Measurements from ENCODE around the gene MDM2. TPM values are rescaled to one million over a fixed set of nuclear protein-coding genes. Genes with fewer than 3 reads are reported as not detected.

The MDM2 gene
- total RNA-seq, 2 donors from 2014 or later, result 36.1 to 95.6 TPM

DNA sequence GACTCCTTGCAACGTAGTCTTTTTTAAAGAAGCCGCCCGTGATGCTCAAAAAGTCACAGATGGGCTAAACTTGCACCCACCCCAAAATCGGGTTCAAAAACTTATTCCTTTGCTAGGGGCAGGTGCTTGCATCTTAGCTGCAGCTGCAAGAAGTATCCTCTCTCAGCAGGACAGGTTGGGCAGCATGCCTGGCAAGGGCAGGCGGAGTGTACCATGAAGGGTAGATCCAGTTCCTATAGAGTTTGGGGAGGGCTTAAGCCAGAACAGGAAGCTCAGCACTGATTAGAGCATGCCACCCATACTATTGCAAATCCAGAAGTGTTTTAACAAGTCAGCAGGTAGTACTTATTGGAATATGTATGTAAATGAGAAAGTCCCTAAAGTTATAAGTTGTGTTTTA, 76.3 kb downstream of the MDM2 start:
- intact Hi-C loops (cut with DNase I), result no loop called here
- TF ChIP-seq, protein P1, sequence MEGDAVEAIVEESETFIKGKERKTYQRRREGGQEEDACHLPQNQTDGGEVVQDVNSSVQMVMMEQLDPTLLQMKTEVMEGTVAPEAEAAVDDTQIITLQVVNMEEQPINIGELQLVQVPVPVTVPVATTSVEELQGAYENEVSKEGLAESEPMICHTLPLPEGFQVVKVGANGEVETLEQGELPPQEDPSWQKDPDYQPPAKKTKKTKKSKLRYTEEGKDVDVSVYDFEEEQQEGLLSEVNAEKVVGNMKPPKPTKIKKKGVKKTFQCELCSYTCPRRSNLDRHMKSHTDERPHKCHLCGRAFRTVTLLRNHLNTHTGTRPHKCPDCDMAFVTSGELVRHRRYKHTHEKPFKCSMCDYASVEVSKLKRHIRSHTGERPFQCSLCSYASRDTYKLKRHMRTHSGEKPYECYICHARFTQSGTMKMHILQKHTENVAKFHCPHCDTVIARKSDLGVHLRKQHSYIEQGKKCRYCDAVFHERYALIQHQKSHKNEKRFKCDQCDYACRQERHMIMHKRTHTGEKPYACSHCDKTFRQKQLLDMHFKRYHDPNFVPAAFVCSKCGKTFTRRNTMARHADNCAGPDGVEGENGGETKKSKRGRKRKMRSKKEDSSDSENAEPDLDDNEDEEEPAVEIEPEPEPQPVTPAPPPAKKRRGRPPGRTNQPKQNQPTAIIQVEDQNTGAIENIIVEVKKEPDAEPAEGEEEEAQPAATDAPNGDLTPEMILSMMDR (IDR thresholded peaks at IDR 0.05), result no peak
- TF ChIP-seq POLR2A (IDR thresholded peaks at IDR 0.05) (no peak), POLR2AphosphoS5 (IDR thresholded peaks at IDR 0.05) (no peak)
- Histone ChIP-seq H3K36me3 (no peaks in the 10 kb centered on the region), H3K4me1 (replicated peaks) (no peaks in the 10 kb centered on the region), H3K9me3 (no peaks in the 10 kb centered on the region), H3K27me3 (replicated peaks; ENCODE audit: insufficient read depth) (no peaks in the 10 kb centered on the region), H3K4me3 (no peak overlapping the region), H3K27ac (no peak overlapping the region)
- DNase-seq (ENCODE audit: low spot score), result peak; percentile 17
- 33% methylated on average over 5 of the region's 5 CpGs for WGBS

GRCh38 chr12:68885381-68885780, 77.4 kb downstream of the MDM2 start:
- no peaks in the 10 kb centered on the region for H3K4me1 ChIP-seq (replicated peaks)
- WGBS, result 93% methylated on average over 3 of the region's 3 CpGs
- intact Hi-C loops (cut with DNase I), result no loop called here
- no peak for DNase-seq (ENCODE audit: low spot score)
- no peak overlapping the region for H3K27ac ChIP-seq
- TF ChIP-seq POLR2AphosphoS5 (IDR thresholded peaks at IDR 0.05) (no peak), POLR2A (IDR thresholded peaks at IDR 0.05) (no peak)
- TF ChIP-seq, protein P1 (IDR thresholded peaks at IDR 0.05), result no peak
- no peak overlapping the region for H3K4me3 ChIP-seq
- no peaks in the 10 kb centered on the region for H3K36me3 ChIP-seq
- no peaks in the 10 kb centered on the region for H3K27me3 ChIP-seq (replicated peaks; ENCODE audit: insufficient read depth)
- H3K9me3 ChIP-seq, result no peaks in the 10 kb centered on the region

- Histone ChIP-seq H3K4me1 (replicated peaks) (no peaks in the 10 kb centered on the region), H3K36me3 (no peaks in the 10 kb centered on the region), H3K27me3 (replicated peaks; ENCODE audit: insufficient read depth) (no peaks in the 10 kb centered on the region), H3K9me3 (no peaks in the 10 kb centered on the region), H3K27ac (no peak overlapping the region), H3K4me3 (no peak overlapping the region)
- 64% methylated on average over 5 of the region's 5 CpGs for WGBS
- intact Hi-C loops (cut with DNase I), result no loop called here
- DNase-seq (ENCODE audit: low spot score), result no peak
- TF ChIP-seq, protein P1 (IDR thresholded peaks at IDR 0.05), result no peak
- no peak for TF ChIP-seq POLR2AphosphoS5 (IDR thresholded peaks at IDR 0.05)
- no peak for TF ChIP-seq POLR2A (IDR thresholded peaks at IDR 0.05)
Observed at GRCh38 chr12:68886636-68887572, 78.9 kb downstream of the MDM2 start.

DNA sequence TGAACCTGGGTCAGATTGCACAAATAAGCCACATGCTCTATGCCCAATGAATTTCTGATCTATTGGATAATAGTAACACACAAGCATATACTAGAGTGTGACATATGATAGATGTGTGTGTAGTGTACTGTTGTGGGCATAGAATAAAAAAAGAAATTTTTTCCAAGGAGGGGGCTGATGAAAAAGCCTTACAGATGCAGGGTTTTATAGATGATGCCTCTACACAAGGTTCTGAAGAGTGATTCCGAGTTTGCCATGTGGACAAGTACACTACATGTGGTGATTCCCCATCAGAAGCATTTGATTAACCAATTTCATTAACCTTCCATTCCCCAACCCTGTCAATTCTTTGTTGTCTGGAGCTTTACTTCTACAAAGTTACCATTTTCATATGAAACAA, 79.7 kb downstream of the MDM2 start:
- no peak overlapping the region for H3K4me3 ChIP-seq
- no peak for DNase-seq (ENCODE audit: low spot score)
- 97% methylated on average over 1 of the region's 1 CpG for WGBS

More for the DNA sequence above, 79.7 kb downstream of the MDM2 start:
- intact Hi-C loops (cut with DNase I), result no loop called here
- Histone ChIP-seq H3K27ac (no peak overlapping the region), H3K36me3 (no peaks in the 10 kb centered on the region), H3K4me1 (replicated peaks) (no peaks in the 10 kb centered on the region), H3K27me3 (replicated peaks; ENCODE audit: insufficient read depth) (no peaks in the 10 kb centered on the region), H3K9me3 (no peaks in the 10 kb centered on the region)
- TF ChIP-seq POLR2AphosphoS5 (IDR thresholded peaks at IDR 0.05), result no peak
- TF ChIP-seq POLR2A (IDR thresholded peaks at IDR 0.05), result no peak
- TF ChIP-seq, protein P1 (IDR thresholded peaks at IDR 0.05), result no peak
